IMR-90 (cell line): ENCODE data around the gene BSCL2. TPM values are rescaled to one million over a fixed set of nuclear protein-coding genes. Genes with fewer than 3 reads are reported as not detected.

Experiments used
- ATAC-seq: fragments of 200-7000 bp; cut with Tn5 transposase; 2 replicates; pipeline ENCODE4 v1.9.1; 2020; ENCODE audit warnings: low read depth, mild to moderate bottlenecking, moderate library complexity
- BruUV-seq: library from RNA; stranded (reverse); fragments of 400-500 nt; replicated peaks from 2 replicates; lab custom pipeline; 2021; lab: Mats Ljungman, UMichigan
- CTCF ChIA-PET: fragments of 300-600 bp; formaldehyde crosslinking; extraction: SDS; loops from one replicate; lab custom pipeline; 2021; ENCODE audit warnings: antibody characterized with exemption; lab: Yijun Ruan, JAX
- POLR2A ChIA-PET: fragments of 300-600 bp; sonication (Branson Sonifier 250); formaldehyde crosslinking; loops from one replicate; lab custom pipeline; 2022; ENCODE audit warnings: antibody characterized with exemption; ENCODE audit not compliant: unreplicated experiment; lab: Charles Lee
- DNase-seq: peaks from one replicate; pipeline ENCODE4 v3.0.0; 2013
- H2AFZ ChIP-seq: replicated peaks from 2 replicates; pipeline ENCODE3; 2013; ENCODE audit warnings: low read length, mild to moderate bottlenecking; ENCODE audit not compliant: poor library complexity
- H2AK5ac ChIP-seq: 2 replicates; pipeline ENCODE4 v1.6.1; 2013; ENCODE audit warnings: low read depth, low read length, inconsistent platforms
- H2AK9ac ChIP-seq: replicated peaks from 2 replicates; pipeline ENCODE3; 2013; ENCODE audit warnings: mild to moderate bottlenecking, low read depth, low read length, moderate library complexity; ENCODE audit not compliant: poor library complexity
- H2BK120ac ChIP-seq: 2 replicates; pipeline ENCODE4 v1.6.1; 2013; ENCODE audit warnings: low read depth, low read length, inconsistent platforms
- H2BK15ac ChIP-seq: 3 replicates; pipeline ENCODE4 v1.6.1; 2013; ENCODE audit warnings: low read depth, low read length, inconsistent platforms
- H2BK20ac ChIP-seq: 2 replicates; pipeline ENCODE4 v1.6.1; 2013; ENCODE audit warnings: low read depth, mild to moderate bottlenecking, inconsistent platforms, low read length, moderate library complexity
- H2BK5ac ChIP-seq: 2 replicates; pipeline ENCODE4 v1.6.1; 2013; ENCODE audit warnings: mild to moderate bottlenecking, low read depth, low read length, inconsistent platforms; ENCODE audit not compliant: poor library complexity, severe bottlenecking
- H3K14ac ChIP-seq: replicated peaks from 2 replicates; pipeline ENCODE4 v1.6.1; 2013; ENCODE audit warnings: low read depth, low read length, inconsistent platforms
- H3K18ac ChIP-seq: 2 replicates; pipeline ENCODE4 v1.6.1; 2013; ENCODE audit warnings: low read depth, low read length, control low read depth
- H3K23ac ChIP-seq: 2 replicates; pipeline ENCODE4 v1.6.1; 2013; ENCODE audit warnings: low read depth, low read length, inconsistent platforms
- H3K27ac ChIP-seq: 2 replicates; pipeline ENCODE4 v1.5.1; 2013; ENCODE audit warnings: mild to moderate bottlenecking, control low read depth, low read length; ENCODE audit not compliant: insufficient read depth
- H3K27me3 ChIP-seq: 2 replicates; pipeline ENCODE4 v1.6.1; 2013; ENCODE audit warnings: low read length; ENCODE audit not compliant: control insufficient read depth, insufficient read depth
- H3K36me3 ChIP-seq: 2 replicates; pipeline ENCODE4 v1.6.1; 2013; ENCODE audit warnings: low read length, mixed read lengths; ENCODE audit not compliant: control insufficient read depth, insufficient read depth
- H3K4ac ChIP-seq: 2 replicates; pipeline ENCODE4 v1.6.1; 2013; ENCODE audit warnings: low read depth, low read length, inconsistent platforms
- H3K4me1 ChIP-seq: 2 replicates; pipeline ENCODE4 v1.6.1; 2013; ENCODE audit warnings: low read length, mixed read lengths; ENCODE audit not compliant: control insufficient read depth, insufficient read depth
- H3K4me2 ChIP-seq: 2 replicates; pipeline ENCODE4 v1.6.1; 2013; ENCODE audit warnings: low read depth, mild to moderate bottlenecking, control low read depth, low read length, moderate library complexity
- H3K4me3 ChIP-seq: 2 replicates; pipeline ENCODE4 v1.5.1; 2013; ENCODE audit warnings: low read depth, mild to moderate bottlenecking, control low read depth, low read length, moderate library complexity; ENCODE audit not compliant: insufficient read depth
- H3K56ac ChIP-seq: 2 replicates; pipeline ENCODE4 v1.6.1; 2013; ENCODE audit warnings: low read length, inconsistent platforms; ENCODE audit not compliant: insufficient read depth; ENCODE audit errors: extremely low read depth
- H3K79me1 ChIP-seq, 2 experiments: 2 replicates each; pipeline ENCODE4 v1.6.1; 2013; ENCODE audit warnings: low read length in 2 of 2, inconsistent platforms in 1 of 2, low read depth in 1 of 2
- H3K9ac ChIP-seq: 2 replicates; pipeline ENCODE4 v1.6.1; 2013; ENCODE audit warnings: low read depth, low read length, control low read depth
- H3K9me1 ChIP-seq: 2 replicates; pipeline ENCODE4 v1.6.1; 2013; ENCODE audit warnings: low read length, inconsistent platforms; ENCODE audit not compliant: insufficient read depth
- H3K9me3 ChIP-seq: 2 replicates; pipeline ENCODE4 v1.6.1; 2013; ENCODE audit warnings: low read length; ENCODE audit not compliant: control insufficient read depth, insufficient read depth
- H4K20me1 ChIP-seq: 2 replicates; pipeline ENCODE4 v1.6.1; 2013; ENCODE audit warnings: low read length, inconsistent platforms; ENCODE audit not compliant: insufficient read depth
- H4K5ac ChIP-seq: 2 replicates; pipeline ENCODE4 v1.6.1; 2013; ENCODE audit warnings: mild to moderate bottlenecking, low read depth, low read length, control low read depth
- H4K8ac ChIP-seq, 2 experiments: 2 replicates each; pipeline ENCODE4 v1.6.1; 2013; ENCODE audit warnings: low read depth in 2 of 2, low read length in 2 of 2, control low read depth in 1 of 2, inconsistent platforms in 1 of 2
- H4K91ac ChIP-seq: 2 replicates; pipeline ENCODE4 v1.6.1; 2013; ENCODE audit warnings: low read depth, low read length, inconsistent platforms; ENCODE audit not compliant: insufficient read depth
- BHLHE40 ChIP-seq: fragments of 150-350 bp; IDR thresholded peaks from 2 replicates; pipeline ENCODE4 v1.6.1; 2016; ENCODE audit warnings: mild to moderate bottlenecking, low read depth, low read length
- CEBPB ChIP-seq: IDR thresholded peaks from 2 replicates; pipeline ENCODE4 v1.6.1; 2012; ENCODE audit warnings: low read depth, low read length, improper control_type of control experiment
- CHD1 ChIP-seq: IDR thresholded peaks from 2 replicates; pipeline ENCODE4 v1.6.1; 2012; ENCODE audit warnings: low read depth, low read length, improper control_type of control experiment
- CTCF ChIP-seq: conservative IDR thresholded peaks from 2 replicates; pipeline ENCODE4 v1.5.1; 2012; ENCODE audit warnings: mild to moderate bottlenecking, low read depth, low read length, improper control_type of control experiment
- MAZ ChIP-seq: IDR thresholded peaks from 2 replicates; pipeline ENCODE4 v1.6.1; 2012; ENCODE audit warnings: low read depth, mild to moderate bottlenecking, low read length, improper control_type of control experiment, moderate library complexity, borderline replicate concordance
- MXI1 ChIP-seq: IDR thresholded peaks from 2 replicates; pipeline ENCODE4 v1.6.1; 2012; ENCODE audit warnings: low read depth, mild to moderate bottlenecking, low read length, moderate library complexity, borderline replicate concordance
- NFE2L2 ChIP-seq: fragments of 150-350 bp; IDR thresholded peaks from 2 replicates; pipeline ENCODE4 v1.6.1; 2016; ENCODE audit warnings: low read depth, mild to moderate bottlenecking, low read length
- POLR2A ChIP-seq: IDR thresholded peaks from 2 replicates; pipeline ENCODE4 v1.6.1; 2012; ENCODE audit warnings: mild to moderate bottlenecking, low read depth, low read length
- RCOR1 ChIP-seq: IDR thresholded peaks from 2 replicates; pipeline ENCODE4 v1.6.1; 2012; ENCODE audit warnings: mild to moderate bottlenecking, low read length, improper control_type of control experiment; ENCODE audit not compliant: insufficient replicate concordance
- RFX5 ChIP-seq: IDR thresholded peaks from 2 replicates; pipeline ENCODE4 v1.8.0; 2012; ENCODE audit warnings: low read depth, mild to moderate bottlenecking, low read length, moderate library complexity
- SMC3 ChIP-seq: fragments of 150-350 bp; IDR thresholded peaks from 2 replicates; pipeline ENCODE4 v1.6.1; 2016; ENCODE audit warnings: low read depth, mild to moderate bottlenecking, antibody characterized with exemption, low read length, moderate library complexity
- USF2 ChIP-seq: fragments of 150-350 bp; IDR thresholded peaks from 2 replicates; pipeline ENCODE4 v1.6.1; 2017; ENCODE audit warnings: mild to moderate bottlenecking, antibody characterized with exemption, low read length, low read depth
- WGBS, 2 experiments: methylation state at CpG; one replicate each; pipeline versions ENCODE4 v1.1.5 to v1.1.7; 2013; ENCODE audit warnings: missing lambda C conversion rate in 2 of 2; ENCODE audit not compliant: insufficient read length in 1 of 2; ENCODE audit errors: extremely low coverage in 2 of 2; 5-methylcytosine and 5-hydroxymethylcytosine counted together
- dilution Hi-C: fragments of 300-500 bp; cut with HindIII; formaldehyde crosslinking; loops from one replicate; pipeline ENCODE4 v1.14.3; 2018; ENCODE audit warnings: low sequenced_read_pairs; ENCODE audit not compliant: unreplicated experiment
- in situ Hi-C: fragments of 300-500 bp; cut with MboI; formaldehyde crosslinking; loops from 3 replicates; pipeline ENCODE4 v1.14.3; 2019; ENCODE audit warnings: low sequenced_read_pairs, inconsistent platforms, mixed read lengths
- intact Hi-C: fragments of 100-400 bp; cut with micrococcal nuclease; formaldehyde crosslinking; loops from 2 replicates; pipeline ENCODE4 v1.10.0; 2022
- polyA plus RNA-seq, 3 experiments: library from polyadenylated mRNA; depleted of rRNA; stranded (reverse); fragments of >200 nt; gene quantifications; 2 replicates each; pipeline ENCODE4 v1.2.3, GENCODE V29; 2012; ENCODE audit warnings: low replicate concordance in 1 of 3
- total RNA-seq: library from RNA; depleted of rRNA; stranded (reverse); fragments of >200 nt; gene quantifications from 2 replicates; pipeline ENCODE4 v1.2.3, GENCODE V29; 2012

Gene BSCL2
- total and polyA plus RNA-seq, 2 of the 4 experiments (the other 2 are of a cell fraction), result 26.2 to 47.1 TPM

- peak overlapping the region; percentile 93 for H3K4ac ChIP-seq
- H4K20me1 ChIP-seq, result no peaks in the 10 kb centered on the region
- no peak overlapping the region for H2BK20ac ChIP-seq
- H3K4me3 ChIP-seq, result peak overlapping the region; percentile 41
- peak overlapping the region; percentile 93 to 98 for H4K8ac ChIP-seq
- DNase-seq (no peak), ATAC-seq (no peak)
- H2BK120ac ChIP-seq, result peak overlapping the region; percentile 45; the same call in 1 of the 2 replicates
- peak overlapping the region; percentile 94 for H3K14ac ChIP-seq
- H3K79me1 ChIP-seq, result peaks cover 25 to 67% of the 10 kb centered on the region in 2 experiments
- in situ Hi-C loops (no loop called here), dilution Hi-C loops (no loop called here), intact Hi-C loops (no loop called here)
- peak overlapping the region; percentile 87 for H4K91ac ChIP-seq
- WGBS, 2 experiments, result 93% methylated on average over 3 of the region's 7 CpGs; no CpG with 5 or more reads in 1 of the 2 experiments
- H3K23ac ChIP-seq, result peak overlapping the region; percentile 89
- H3K36me3 ChIP-seq, result peaks cover 31% of the 10 kb centered on the region
- H3K9ac ChIP-seq, result peak overlapping the region; percentile 84
- H3K9me1 ChIP-seq, result peaks cover 17% of the 10 kb centered on the region
- ChIA-PET POLR2A (interaction anchor here (0.5 to 2.1 kb wide), 2 partner anchors 18 to 1475 kb away, joined by 6 to 7 read pairs; partner anchors contain the start of genes HNRNPUL2 and TTC9C), CTCF (no interaction called here)
- peaks cover 20% of the 10 kb centered on the region for H3K4me1 ChIP-seq
- peak overlapping the region; percentile 92 for H4K5ac ChIP-seq
- H3K27me3 ChIP-seq, result no peaks in the 10 kb centered on the region
- H3K18ac ChIP-seq, result peak overlapping the region; percentile 58; the same call in 1 of the 2 replicates
- peak overlapping the region; percentile 97 for H2AK9ac ChIP-seq
- H2BK15ac ChIP-seq, result no peak overlapping the region
- H3K56ac ChIP-seq, result peak overlapping the region; percentile 83
- H2BK5ac ChIP-seq, result peak overlapping the region; percentile 82
- peak overlapping the region; percentile 93 for H3K27ac ChIP-seq
- BruUV-seq, result no TSS peak
- TF ChIP-seq MXI1 (no peak), RCOR1 (no peak), RFX5 (no peak), USF2 (no peak), NFE2L2 (no peak), CEBPB (no peak), CTCF (no peak), SMC3 (no peak), POLR2A (no peak), MAZ (no peak), CHD1 (no peak), BHLHE40 (no peak)
- peak overlapping the region; percentile 90 for H2AFZ ChIP-seq
- peak overlapping the region; percentile 81 for H3K4me2 ChIP-seq
- no peaks in the 10 kb centered on the region for H3K9me3 ChIP-seq
- peak overlapping the region; percentile 91 for H2AK5ac ChIP-seq
Measured at GRCh38 chr11:62710001-62710345, 2.7 kb upstream of the BSCL2 start.
